ENCODE data around the gene PTPRE. TPM values are rescaled to one million over a fixed set of nuclear protein-coding genes. Genes with fewer than 3 reads are reported as not detected.

Gene PTPRE
- total RNA-seq, 1 experiment from 2014 or later, result 11.6 TPM

DNA sequence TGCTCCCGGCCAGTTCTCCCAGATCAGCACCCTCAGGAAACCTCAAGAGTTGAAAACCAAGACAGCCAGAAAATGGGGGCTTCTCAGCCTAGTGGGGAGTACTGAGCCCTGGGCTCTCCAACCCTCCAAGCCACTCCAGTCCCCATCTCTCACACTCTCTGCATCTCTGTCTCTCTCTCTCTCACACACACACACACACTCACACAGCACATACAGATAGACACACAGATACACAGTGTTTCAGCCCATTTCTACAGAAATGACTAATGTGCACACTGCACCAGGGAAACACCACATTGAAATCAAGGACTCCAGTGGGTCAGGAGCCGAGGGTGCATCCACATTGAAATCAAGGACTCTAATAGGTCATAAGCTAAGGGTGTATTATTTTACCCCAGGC, 111.8 kb downstream of the PTPRE start:
- intact Hi-C loops (cut with micrococcal nuclease; ENCODE audit: unreplicated experiment), result no loop called here
- no peak for TF ChIP-seq EZH2 (IDR thresholded peaks at IDR 0.05; ENCODE audit: borderline replicate concordance, low read depth, low read length, poor library complexity, severe bottlenecking)
- Histone ChIP-seq H3K4me1 (ENCODE audit: insufficient read depth, low read length, poor library complexity, severe bottlenecking) (peaks cover 3% of the 10 kb centered on the region), H3K9me3 (ENCODE audit: low read depth, low read length, poor library complexity, severe bottlenecking) (no peaks in the 10 kb centered on the region), H3K36me3 (ENCODE audit: insufficient read depth, low read length, poor library complexity, severe bottlenecking) (no peaks in the 10 kb centered on the region), H3K4me3 (ENCODE audit: low read depth, low read length, poor library complexity, severe bottlenecking) (no peak overlapping the region), H3K27me3 (replicated peaks; ENCODE audit: insufficient read depth, low read depth, low read length, poor library complexity) (no peaks in the 10 kb centered on the region), H3K27ac (ENCODE audit: low read depth, low read length, poor library complexity, severe bottlenecking) (no peak overlapping the region)
- ChIA-PET POLR2A (ENCODE audit: low non-redundant PET) (interaction anchor here (0.5 kb wide), 1 partner anchor 619 kb away, joined by 3 read pairs; no protein-coding TSS in a partner anchor), CTCF (no interaction called here)
- DNase-seq (ENCODE audit: low spot score), result no peak
- BruUV-seq (replicated peaks), result no TSS peak

- H3K36me3 ChIP-seq (ENCODE audit: insufficient read depth, low read length, poor library complexity, severe bottlenecking), result no peaks in the 10 kb centered on the region
- ChIA-PET POLR2A (ENCODE audit: low non-redundant PET) (no interaction called here), CTCF (no interaction called here)
- no peak for TF ChIP-seq EZH2 (IDR thresholded peaks at IDR 0.05; ENCODE audit: borderline replicate concordance, low read depth, low read length, poor library complexity, severe bottlenecking)
- TF ChIP-seq, protein P1, sequence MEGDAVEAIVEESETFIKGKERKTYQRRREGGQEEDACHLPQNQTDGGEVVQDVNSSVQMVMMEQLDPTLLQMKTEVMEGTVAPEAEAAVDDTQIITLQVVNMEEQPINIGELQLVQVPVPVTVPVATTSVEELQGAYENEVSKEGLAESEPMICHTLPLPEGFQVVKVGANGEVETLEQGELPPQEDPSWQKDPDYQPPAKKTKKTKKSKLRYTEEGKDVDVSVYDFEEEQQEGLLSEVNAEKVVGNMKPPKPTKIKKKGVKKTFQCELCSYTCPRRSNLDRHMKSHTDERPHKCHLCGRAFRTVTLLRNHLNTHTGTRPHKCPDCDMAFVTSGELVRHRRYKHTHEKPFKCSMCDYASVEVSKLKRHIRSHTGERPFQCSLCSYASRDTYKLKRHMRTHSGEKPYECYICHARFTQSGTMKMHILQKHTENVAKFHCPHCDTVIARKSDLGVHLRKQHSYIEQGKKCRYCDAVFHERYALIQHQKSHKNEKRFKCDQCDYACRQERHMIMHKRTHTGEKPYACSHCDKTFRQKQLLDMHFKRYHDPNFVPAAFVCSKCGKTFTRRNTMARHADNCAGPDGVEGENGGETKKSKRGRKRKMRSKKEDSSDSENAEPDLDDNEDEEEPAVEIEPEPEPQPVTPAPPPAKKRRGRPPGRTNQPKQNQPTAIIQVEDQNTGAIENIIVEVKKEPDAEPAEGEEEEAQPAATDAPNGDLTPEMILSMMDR (conservative IDR thresholded peaks at IDR 0.05; ENCODE audit: low read depth, low read length), result no peak
- H3K27me3 ChIP-seq (replicated peaks; ENCODE audit: insufficient read depth, low read depth, low read length, poor library complexity), result no peaks in the 10 kb centered on the region
- no TSS peak for BruUV-seq (replicated peaks)
- peaks cover 27% of the 10 kb centered on the region for H3K4me1 ChIP-seq (ENCODE audit: insufficient read depth, low read length, poor library complexity, severe bottlenecking)
- no peak for DNase-seq (ENCODE audit: low spot score)
- no peaks in the 10 kb centered on the region for H3K9me3 ChIP-seq (ENCODE audit: low read depth, low read length, poor library complexity, severe bottlenecking)
- H3K4me3 ChIP-seq (ENCODE audit: low read depth, low read length, poor library complexity, severe bottlenecking), result no peak overlapping the region
- H3K27ac ChIP-seq (ENCODE audit: low read depth, low read length, poor library complexity, severe bottlenecking), result no peak overlapping the region
- intact Hi-C loops (cut with micrococcal nuclease; ENCODE audit: unreplicated experiment), result no loop called here
Observed at GRCh38 chr10:128022261-128023196, 115.6 kb downstream of the PTPRE start.

DNA sequence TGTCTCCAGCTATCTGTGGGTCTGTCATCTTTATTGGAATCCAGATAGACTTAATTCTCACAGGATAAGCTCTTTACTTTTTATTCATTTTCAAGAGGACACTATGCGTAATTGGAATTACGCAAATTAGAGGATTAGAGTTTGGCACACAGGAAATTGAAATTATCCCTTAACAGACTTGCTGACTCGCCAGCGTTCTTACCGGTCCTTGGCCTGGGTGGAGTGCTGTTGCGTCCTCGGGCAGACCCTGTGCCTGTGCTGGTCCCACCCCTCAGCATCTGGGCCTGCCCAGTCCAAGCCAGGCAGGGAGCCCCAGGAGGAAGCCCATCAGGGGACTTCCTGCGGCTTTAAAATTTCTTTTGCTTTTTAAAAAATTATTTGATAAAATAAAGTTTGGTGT, 117.5 kb downstream of the PTPRE start:
- POLR2A ChIA-PET (ENCODE audit: low non-redundant PET), result no interaction called here

More for the DNA sequence above, 117.5 kb downstream of the PTPRE start:
- DNase-seq (ENCODE audit: low spot score), result peak; percentile 91
- H3K4me3 ChIP-seq (ENCODE audit: low read depth, low read length, poor library complexity, severe bottlenecking), result no peak overlapping the region
- intact Hi-C loops (cut with micrococcal nuclease; ENCODE audit: unreplicated experiment), result loop anchor here (1.0 kb wide), 1 partner anchor 33 kb away; no protein-coding TSS in a partner anchor
- BruUV-seq (replicated peaks), result no TSS peak
- CTCF ChIA-PET, result interaction anchor here (1.0 kb wide), 1 partner anchor 11 kb away, joined by 3 read pairs; no protein-coding TSS in a partner anchor
- H3K36me3 ChIP-seq (ENCODE audit: insufficient read depth, low read length, poor library complexity, severe bottlenecking), result no peaks in the 10 kb centered on the region
- TF ChIP-seq, protein P1 (conservative IDR thresholded peaks at IDR 0.05; ENCODE audit: low read depth, low read length), result no peak
- no peak for TF ChIP-seq EZH2 (IDR thresholded peaks at IDR 0.05; ENCODE audit: borderline replicate concordance, low read depth, low read length, poor library complexity, severe bottlenecking)
- no peak overlapping the region for H3K27ac ChIP-seq (ENCODE audit: low read depth, low read length, poor library complexity, severe bottlenecking)
- H3K9me3 ChIP-seq (ENCODE audit: low read depth, low read length, poor library complexity, severe bottlenecking), result no peaks in the 10 kb centered on the region
- H3K27me3 ChIP-seq (replicated peaks; ENCODE audit: insufficient read depth, low read depth, low read length, poor library complexity), result no peaks in the 10 kb centered on the region
- peaks cover 32% of the 10 kb centered on the region for H3K4me1 ChIP-seq (ENCODE audit: insufficient read depth, low read length, poor library complexity, severe bottlenecking)

All from A673 (cell line).